GM12878 (cell line): Measurements from ENCODE around the gene PTBP3. TPM values are rescaled to one million over a fixed set of nuclear protein-coding genes. Genes with fewer than 3 reads are reported as not detected.

Experiments
- ATAC-seq: fragments of 200-7000 bp; cut with Tn5 transposase; 3 replicates; pipeline ENCODE4 v1.9.1; 2020; ENCODE audit warnings: mild to moderate bottlenecking, moderate library complexity
- BruUV-seq: library from RNA; stranded (reverse); fragments of 400-500 nt; replicated peaks from 2 replicates; lab custom pipeline; 2021; lab: Mats Ljungman, UMichigan
- CTCF ChIA-PET: fragments of 300-600 bp; sonication (Branson Sonifier 250); formaldehyde crosslinking; extraction: SDS; loops from one replicate; lab custom pipeline; 2021; ENCODE audit warnings: inconsistent platforms; lab: Yijun Ruan, JAX
- POLR2A ChIA-PET: fragments of 350-600 bp; formaldehyde crosslinking; extraction: SDS; loops from one replicate; lab custom pipeline; 2021; ENCODE audit warnings: inconsistent platforms; lab: Charles Lee
- RAD21 ChIA-PET: fragments of 300-600 bp; sonication (Branson Sonifier 250); formaldehyde crosslinking; loops from one replicate; lab custom pipeline; 2023; ENCODE audit warnings: antibody characterized with exemption; ENCODE audit not compliant: unreplicated experiment; lab: Charles Lee
- SMC1A ChIA-PET: fragments of 300-600 bp; sonication (Branson Sonifier 250); formaldehyde crosslinking; loops from one replicate; lab custom pipeline; 2023; ENCODE audit not compliant: unreplicated experiment, uncharacterized antibody; lab: Charles Lee
- DNase-seq: peaks from one replicate; pipeline ENCODE4 v3.0.0-alpha.2; 2011; ENCODE audit warnings: low read depth, low spot score
- FAIRE-seq: peaks from 3 replicates; lab custom pipeline; 2011; peaks lifted over from hg19 to GRCh38; lab: Jason Lieb, UNC
- H2AFZ ChIP-seq: 2 replicates; pipeline ENCODE4 v1.6.0; 2011; ENCODE audit warnings: low read depth, low read length, control low read depth; ENCODE audit not compliant: control insufficient read depth
- H3K27ac ChIP-seq: 2 replicates; pipeline ENCODE4 v1.5.1; 2011; ENCODE audit warnings: control low read depth; ENCODE audit not compliant: control insufficient read depth, insufficient read depth
- H3K27me3 ChIP-seq, 2 experiments: replicated peaks in 1 of 2; 2 replicates each; pipeline versions ENCODE4 v1.6.0 to v1.6.1; 2011; ENCODE audit warnings: low read length in 1 of 2; ENCODE audit not compliant: control insufficient read depth in 2 of 2, insufficient read depth in 2 of 2
- H3K36me3 ChIP-seq, 2 experiments: 2 replicates each; pipeline ENCODE4 v1.5.1; 2011; ENCODE audit warnings: low read length in 1 of 2; ENCODE audit not compliant: control insufficient read depth in 2 of 2, insufficient read depth in 2 of 2
- H3K4me1 ChIP-seq: 2 replicates; pipeline ENCODE4 v1.6.1; 2011; ENCODE audit warnings: mild to moderate bottlenecking, low read length, moderate library complexity, mixed read lengths; ENCODE audit not compliant: control insufficient read depth, insufficient read depth
- H3K4me2 ChIP-seq: 2 replicates; pipeline ENCODE4 v1.6.0; 2011; ENCODE audit warnings: control low read depth; ENCODE audit not compliant: control insufficient read depth, insufficient read depth
- H3K4me3 ChIP-seq: fragments of 200-600 bp; sonication (generic); 2 replicates; pipeline ENCODE4 v1.5.1; 2016
- H3K79me2 ChIP-seq: 2 replicates; pipeline ENCODE4 v1.6.0; 2011; ENCODE audit warnings: low read length; ENCODE audit not compliant: control insufficient read depth, insufficient read depth
- H3K9ac ChIP-seq: 2 replicates; pipeline ENCODE4 v1.8.0; 2011; ENCODE audit warnings: low read length, control low read depth, mixed read lengths; ENCODE audit not compliant: control insufficient read depth, insufficient read depth
- H3K9me3 ChIP-seq: replicated peaks from 3 replicates; pipeline ENCODE4 v1.5.1; 2011; ENCODE audit warnings: mild to moderate bottlenecking, low read length; ENCODE audit not compliant: control insufficient read depth, insufficient read depth
- H4K20me1 ChIP-seq: 2 replicates; pipeline ENCODE4 v1.6.0; 2011; ENCODE audit not compliant: control insufficient read depth, insufficient read depth
- ASH2L ChIP-seq: fragments of 300-600, 200-600 bp; sonication (generic); IDR thresholded peaks from 2 replicates; pipeline ENCODE4 v1.6.1; 2017; ENCODE audit warnings: low read depth, mild to moderate bottlenecking, borderline replicate concordance
- ATF2 ChIP-seq: IDR thresholded peaks from 2 replicates; pipeline ENCODE4 v1.6.1; 2012; ENCODE audit warnings: low read length, inconsistent platforms
- BCLAF1 ChIP-seq: fragments of 450-650 bp; IDR thresholded peaks from 2 replicates; pipeline ENCODE4 v1.6.1; 2017; ENCODE audit warnings: antibody characterized with exemption, mild to moderate bottlenecking, moderate library complexity
- BRCA1 ChIP-seq: IDR thresholded peaks from 2 replicates; pipeline ENCODE4 v1.6.1; 2011; ENCODE audit warnings: low read depth, low read length, improper control_type of control experiment
- CEBPZ ChIP-seq: fragments of 150-350 bp; IDR thresholded peaks from 2 replicates; pipeline ENCODE4 v1.6.1; 2016; ENCODE audit warnings: low read depth, low read length
- EED ChIP-seq: sonication (generic); IDR thresholded peaks from 2 replicates; pipeline ENCODE4 v1.6.1; 2016; ENCODE audit warnings: antibody characterized with exemption, low read depth
- EZH2 ChIP-seq: IDR thresholded peaks from 2 replicates; pipeline ENCODE4 v1.6.1; 2012; ENCODE audit warnings: low read depth, mild to moderate bottlenecking, control low read depth, inconsistent platforms, low read length, borderline replicate concordance; ENCODE audit not compliant: control insufficient read depth
- FOXM1 ChIP-seq: IDR thresholded peaks from 2 replicates; pipeline ENCODE4 v1.6.1; 2012; ENCODE audit warnings: low read depth, mild to moderate bottlenecking, inconsistent platforms, low read length, moderate library complexity
- GATAD2B ChIP-seq: fragments of 450-650 bp; conservative IDR thresholded peaks from 2 replicates; pipeline ENCODE4 v1.6.1; 2017; ENCODE audit warnings: low read depth, mild to moderate bottlenecking, moderate library complexity
- MYB ChIP-seq: fragments of 150-350 bp; IDR thresholded peaks from 2 replicates; pipeline ENCODE4 v1.6.1; 2014; ENCODE audit warnings: mild to moderate bottlenecking, low read depth, low read length, borderline replicate concordance
- NFIC ChIP-seq: IDR thresholded peaks from 2 replicates; pipeline ENCODE4 v1.6.1; 2012; ENCODE audit warnings: low read depth, mild to moderate bottlenecking, inconsistent platforms, low read length, moderate library complexity
- NR2C2 ChIP-seq: IDR thresholded peaks from 2 replicates; pipeline ENCODE4 v1.6.1; 2011; ENCODE audit warnings: borderline replicate concordance, low read depth; ENCODE audit not compliant: control insufficient read depth, insufficient read length
- SREBF1 ChIP-seq: IDR thresholded peaks from 2 replicates; pipeline ENCODE4 v1.6.1; 2012; ENCODE audit warnings: mild to moderate bottlenecking, low read length
- ZBED1 ChIP-seq: IDR thresholded peaks from 2 replicates; pipeline ENCODE4 v1.6.1; 2016; ENCODE audit warnings: borderline replicate concordance
- WGBS: methylation state at CpG from one replicate; pipeline ENCODE4 v1.1.6; 2016; ENCODE audit warnings: low lambda C conversion rate; ENCODE audit not compliant: insufficient replicate concordance, insufficient coverage; ENCODE audit errors: missing lambda C conversion rate; 5-methylcytosine and 5-hydroxymethylcytosine counted together
- in situ Hi-C: fragments of 300-500 bp; cut with MboI; formaldehyde crosslinking; loops from 9 replicates; pipeline ENCODE4 v1.14.3; 2018; ENCODE audit warnings: mixed read lengths
- intact Hi-C: fragments of 100-400 bp; cut with micrococcal nuclease; formaldehyde crosslinking; loops from one replicate; pipeline ENCODE4 v1.14.2; 2022; ENCODE audit not compliant: unreplicated experiment
- polyA plus RNA-seq, 11 experiments: library from polyadenylated mRNA; depleted of rRNA in 4 of 11; unstranded in 6 of 11; stranded (reverse) in 5 of 11; fragments of >200 nt; fragmentation: Nextera tagmentation in 4 of 11; fragmentation: Illumina TruSeq in 1 of 11; extraction: Ambion mirVana in 4 of 11; extraction: Trizol in 1 of 11; gene quantifications; 1 replicate in 1 of 11; 2 replicates in 10 of 11; pipeline versions ENCODE4 v1.2.1 to v1.2.3, GENCODE V29; 2011 to 2016; ENCODE audit warnings: inconsistent platforms in 2 of 11, missing spikeins in 2 of 11, low read depth in 1 of 11
- total RNA-seq, 4 experiments: library from RNA; depleted of rRNA in 3 of 4; stranded (reverse); fragments of >200 nt in 3 of 4; fragmentation: Illumina TruSeq in 1 of 4; extraction: Trizol in 1 of 4; gene quantifications; 2 replicates each; pipeline versions ENCODE4 v1.2.1 to v1.2.3, GENCODE V29; 2013 to 2021

The PTBP3 gene
- total and polyA plus RNA-seq, 10 of the 15 experiments (the other 5 are each of a cell fraction or from before 2014, with no cell fraction given): 12.5 to 104 (median 52.7) TPM

- no peak for TF ChIP-seq CEBPZ
These were observed 17.8 kb downstream of the PTBP3 start (continued) for GRCh38 chr9:112315331-112316257.

- ATAC-seq: no peak
- Histone ChIP-seq H3K27ac (no peak overlapping the region), H4K20me1 (no peaks in the 10 kb centered on the region), H3K4me3 (no peak overlapping the region), H3K4me1 (no peaks in the 10 kb centered on the region), H3K9me3 (no peaks in the 10 kb centered on the region), H3K36me3 (no peaks in the 10 kb centered on the region), H3K4me2 (no peak overlapping the region), H3K79me2 (peaks cover 68% of the 10 kb centered on the region), H3K27me3 (no peaks in the 10 kb centered on the region), H3K9ac (no peak overlapping the region), H2AFZ (no peak overlapping the region)
- no peak for DNase-seq
- intact Hi-C loops: no loop called here
- CTCF ChIA-PET: no interaction called here
- in situ Hi-C loops: no loop called here
- FAIRE-seq: no peak
- SMC1A ChIA-PET: no interaction called here
- POLR2A ChIA-PET: no interaction called here
- no TSS peak for BruUV-seq
- RAD21 ChIA-PET: no interaction called here
- 98% methylated on average over 6 of the region's 7 CpGs for WGBS
- no peak for TF ChIP-seq ZBED1
- TF ChIP-seq ATF2: no peak
- no peak for TF ChIP-seq SREBF1
- no peak for TF ChIP-seq EED
- TF ChIP-seq FOXM1: no peak
- no peak for TF ChIP-seq GATAD2B
- TF ChIP-seq BRCA1: no peak
- no peak for TF ChIP-seq NFIC
- TF ChIP-seq NR2C2: no peak
- no peak for TF ChIP-seq EZH2
- no peak for TF ChIP-seq BCLAF1
- TF ChIP-seq MYB: no peak
- TF ChIP-seq ASH2L: no peak
These were observed 21.3 kb downstream of the PTBP3 start for GRCh38 chr9:112312139-112312538.
